ENCODE measurements around the gene DIRAS1. TPM values are rescaled to one million over a fixed set of nuclear protein-coding genes. Genes with fewer than 3 reads are reported as not detected.
"Not testable (repeated sequence)": the region's sequence is repeated elsewhere in the genome, so short reads cannot be mapped to it uniquely, and the experiment has no call there.

Gene DIRAS1
- total RNA-seq, 2 experiments from 2014 or later, result not detected

DNA sequence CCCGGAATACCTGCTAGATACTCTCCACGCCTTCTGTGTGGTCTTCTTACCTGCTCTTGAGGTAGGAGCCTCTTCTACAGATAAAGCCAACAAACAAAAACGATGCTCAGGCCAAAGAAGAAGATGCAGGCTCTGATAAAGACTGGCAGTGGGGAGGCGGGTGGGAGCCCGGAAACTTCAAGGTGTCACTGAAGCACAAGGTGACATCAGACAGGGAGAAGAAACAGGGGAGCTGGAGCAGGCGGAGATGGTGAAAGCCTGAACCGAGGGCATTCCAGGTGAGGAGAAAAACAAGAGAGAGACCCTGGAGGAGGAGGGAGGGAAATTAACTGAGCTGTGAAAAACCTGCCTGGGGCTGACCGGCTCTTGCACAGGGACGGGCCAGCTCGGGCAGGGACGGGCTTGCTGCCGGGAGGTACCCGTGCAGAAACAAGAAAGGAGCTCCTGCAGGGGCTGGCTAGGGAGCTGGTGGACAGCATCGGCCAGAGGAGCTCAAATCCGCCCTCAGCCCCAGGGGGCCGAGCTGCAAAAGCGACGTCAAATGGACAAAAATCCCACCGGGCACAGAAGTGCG lies 37.7 kb downstream of the DIRAS1 start:
- CTCF ChIA-PET, result no interaction called here
- Mint-ChIP-seq H3K4me1 (ENCODE audit: low read depth) (no peaks in the 10 kb centered on the region), H3K9me3 (no peaks in the 10 kb centered on the region), H3K36me3 (ENCODE audit: low read depth) (no peaks in the 10 kb centered on the region), H3K4me3 (no peak overlapping the region), H3K27ac (no peak overlapping the region), H3K27me3 (no peaks in the 10 kb centered on the region)
- Histone ChIP-seq H3K4me3 (ENCODE audit: low read length) (no peak overlapping the region), H3K36me3 (ENCODE audit: insufficient read depth, low read length) (no peaks in the 10 kb centered on the region), H3K4me1 (ENCODE audit: insufficient read depth, low read length) (no peaks in the 10 kb centered on the region), H3K27me3 (ENCODE audit: control insufficient read depth in 1 of 2, insufficient read depth in 2 of 2, low read length in 2 of 2) (no peaks in the 10 kb centered on the region), H3K27ac (ENCODE audit: low read depth in 1 of 2, low read length in 2 of 2) (no peak overlapping the region), H3K9me3 (ENCODE audit: control insufficient read depth in 1 of 2, insufficient read depth in 1 of 2, low read length in 2 of 2) (no peaks in the 10 kb centered on the region)
- DNase-seq (no peak), ATAC-seq (ENCODE audit: poor library complexity) (no peak)
- intact Hi-C loops (cut with DNase I, micrococcal nuclease), result no loop called here
- POLR2A ChIA-PET, result no interaction called here
- TF ChIP-seq, protein P1, sequence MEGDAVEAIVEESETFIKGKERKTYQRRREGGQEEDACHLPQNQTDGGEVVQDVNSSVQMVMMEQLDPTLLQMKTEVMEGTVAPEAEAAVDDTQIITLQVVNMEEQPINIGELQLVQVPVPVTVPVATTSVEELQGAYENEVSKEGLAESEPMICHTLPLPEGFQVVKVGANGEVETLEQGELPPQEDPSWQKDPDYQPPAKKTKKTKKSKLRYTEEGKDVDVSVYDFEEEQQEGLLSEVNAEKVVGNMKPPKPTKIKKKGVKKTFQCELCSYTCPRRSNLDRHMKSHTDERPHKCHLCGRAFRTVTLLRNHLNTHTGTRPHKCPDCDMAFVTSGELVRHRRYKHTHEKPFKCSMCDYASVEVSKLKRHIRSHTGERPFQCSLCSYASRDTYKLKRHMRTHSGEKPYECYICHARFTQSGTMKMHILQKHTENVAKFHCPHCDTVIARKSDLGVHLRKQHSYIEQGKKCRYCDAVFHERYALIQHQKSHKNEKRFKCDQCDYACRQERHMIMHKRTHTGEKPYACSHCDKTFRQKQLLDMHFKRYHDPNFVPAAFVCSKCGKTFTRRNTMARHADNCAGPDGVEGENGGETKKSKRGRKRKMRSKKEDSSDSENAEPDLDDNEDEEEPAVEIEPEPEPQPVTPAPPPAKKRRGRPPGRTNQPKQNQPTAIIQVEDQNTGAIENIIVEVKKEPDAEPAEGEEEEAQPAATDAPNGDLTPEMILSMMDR (IDR thresholded peaks at IDR 0.05), result no peak

DNA sequence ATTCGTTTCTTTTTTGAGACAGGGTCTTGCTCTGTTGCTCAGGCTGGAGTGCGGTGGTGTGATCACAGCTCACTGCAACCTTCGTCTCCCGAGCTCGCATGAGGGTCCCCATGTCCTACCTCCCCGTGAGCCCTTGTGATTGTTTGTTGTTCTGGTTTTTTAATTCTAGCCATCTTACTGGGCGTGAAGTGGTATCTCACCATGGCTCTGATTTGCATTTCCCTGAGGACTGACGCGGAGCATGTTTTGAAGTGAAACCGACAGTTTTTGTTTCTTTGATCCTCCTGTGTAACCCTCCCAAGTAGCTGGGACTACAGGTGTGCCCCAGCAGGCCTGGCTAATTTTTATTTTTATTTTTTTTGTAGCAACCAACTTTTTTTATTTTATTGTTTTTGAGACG lies 40.4 kb downstream of the DIRAS1 start:
- H3K27ac ChIP-seq (ENCODE audit: low read depth in 1 of 2, low read length in 2 of 2), result no peak overlapping the region
- H3K4me1 Mint-ChIP-seq (ENCODE audit: low read depth), result no peaks in the 10 kb centered on the region
- TF ChIP-seq, protein P1 (IDR thresholded peaks at IDR 0.05), result no peak
- no peaks in the 10 kb centered on the region for H3K9me3 ChIP-seq (ENCODE audit: control insufficient read depth in 1 of 2, insufficient read depth in 1 of 2, low read length in 2 of 2)
- no peaks in the 10 kb centered on the region for H3K27me3 ChIP-seq (ENCODE audit: control insufficient read depth in 1 of 2, insufficient read depth in 2 of 2, low read length in 2 of 2)
- no peak overlapping the region for H3K27ac Mint-ChIP-seq
- intact Hi-C loops (cut with DNase I, micrococcal nuclease), result no loop called here
- no peaks in the 10 kb centered on the region for H3K27me3 Mint-ChIP-seq
- no peaks in the 10 kb centered on the region for H3K36me3 ChIP-seq (ENCODE audit: insufficient read depth, low read length)
- H3K4me3 Mint-ChIP-seq, result no peak overlapping the region
- ATAC-seq (ENCODE audit: poor library complexity), result no peak
- DNase-seq, result no peak
- H3K36me3 Mint-ChIP-seq (ENCODE audit: low read depth), result no peaks in the 10 kb centered on the region
- H3K4me1 ChIP-seq (ENCODE audit: insufficient read depth, low read length), result no peaks in the 10 kb centered on the region
- H3K9me3 Mint-ChIP-seq, result no peaks in the 10 kb centered on the region
- ChIA-PET POLR2A (no interaction called here), CTCF (no interaction called here)
- no peak overlapping the region for H3K4me3 ChIP-seq (ENCODE audit: low read length)

DNA sequence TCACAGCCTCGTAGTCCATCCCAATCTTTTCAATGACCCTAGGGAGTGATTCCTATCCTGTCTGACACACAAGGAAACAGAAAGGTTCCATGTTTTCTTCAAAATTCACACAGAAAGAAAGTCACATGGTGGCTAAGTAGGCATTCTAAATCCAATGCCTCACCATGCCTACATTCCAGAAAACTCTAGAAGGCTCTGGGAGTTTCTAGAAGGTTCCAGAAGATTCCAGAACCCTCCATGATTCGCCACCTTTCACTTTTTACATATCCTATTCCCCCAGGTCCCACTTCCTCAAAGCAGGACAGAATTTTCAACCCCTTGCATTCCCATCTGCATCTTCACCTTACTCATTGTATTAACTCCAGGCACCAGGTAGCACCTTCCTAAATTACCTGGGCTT lies 41.7 kb downstream of the DIRAS1 start:
- Mint-ChIP-seq H3K4me1 (ENCODE audit: low read depth) (no peaks in the 10 kb centered on the region), H3K27me3 (no peaks in the 10 kb centered on the region), H3K27ac (no peak overlapping the region), H3K36me3 (ENCODE audit: low read depth) (no peaks in the 10 kb centered on the region), H3K4me3 (no peak overlapping the region), H3K9me3 (no peaks in the 10 kb centered on the region)
- no peak overlapping the region for H3K4me3 ChIP-seq (ENCODE audit: low read length)
- no peak overlapping the region for H3K27ac ChIP-seq (ENCODE audit: low read depth in 1 of 2, low read length in 2 of 2)
- no peak for ATAC-seq (ENCODE audit: poor library complexity)
- no peaks in the 10 kb centered on the region for H3K9me3 ChIP-seq (ENCODE audit: control insufficient read depth in 1 of 2, insufficient read depth in 1 of 2, low read length in 2 of 2)
- POLR2A ChIA-PET, result no interaction called here
- CTCF ChIA-PET, result no interaction called here
- H3K36me3 ChIP-seq (ENCODE audit: insufficient read depth, low read length), result no peaks in the 10 kb centered on the region
- TF ChIP-seq, protein P1 (IDR thresholded peaks at IDR 0.05), result no peak
- no peaks in the 10 kb centered on the region for H3K27me3 ChIP-seq (ENCODE audit: control insufficient read depth in 1 of 2, insufficient read depth in 2 of 2, low read length in 2 of 2)
- H3K4me1 ChIP-seq (ENCODE audit: insufficient read depth, low read length), result no peaks in the 10 kb centered on the region
- intact Hi-C loops (cut with DNase I, micrococcal nuclease), result no loop called here
- DNase-seq, result no peak

DNA sequence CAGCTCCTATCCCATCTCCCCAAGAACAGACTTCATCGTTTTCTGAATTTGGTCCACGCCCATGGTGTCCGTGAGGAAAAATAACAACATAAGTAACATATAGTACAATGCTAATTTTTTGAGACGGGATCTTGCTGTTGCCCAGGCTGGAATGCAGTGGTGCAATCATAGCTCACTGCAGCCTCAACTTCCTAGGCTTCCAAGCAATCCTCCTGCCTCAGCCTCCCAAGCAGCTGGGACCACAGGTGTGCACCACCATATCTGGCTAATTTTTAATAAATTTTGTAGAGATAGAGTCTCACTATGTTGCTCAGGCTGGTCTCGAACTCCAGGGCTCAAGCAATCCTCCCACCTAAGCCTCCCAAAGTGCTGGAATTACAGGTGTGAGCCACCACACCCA lies 42.2 kb downstream of the DIRAS1 start:
- H3K4me1 ChIP-seq (ENCODE audit: insufficient read depth, low read length); H3K4me1 Mint-ChIP-seq (ENCODE audit: low read depth); H3K27ac Mint-ChIP-seq; H3K36me3 Mint-ChIP-seq (ENCODE audit: low read depth); H3K27ac ChIP-seq (ENCODE audit: low read depth in 1 of 2, low read length in 2 of 2); H3K4me3 ChIP-seq (ENCODE audit: low read length); H3K27me3 Mint-ChIP-seq; CTCF ChIA-PET; intact Hi-C loops (cut with DNase I, micrococcal nuclease); ATAC-seq (ENCODE audit: poor library complexity); H3K9me3 Mint-ChIP-seq; POLR2A ChIA-PET; H3K27me3 ChIP-seq (ENCODE audit: control insufficient read depth in 1 of 2, insufficient read depth in 2 of 2, low read length in 2 of 2); H3K9me3 ChIP-seq (ENCODE audit: control insufficient read depth in 1 of 2, insufficient read depth in 1 of 2, low read length in 2 of 2); H3K36me3 ChIP-seq (ENCODE audit: insufficient read depth, low read length); H3K4me3 Mint-ChIP-seq; DNase-seq: not testable (repeated sequence)

All from CD4-positive, alpha-beta T cell (primary cell).